ENCODE measurements around the gene STN1. TPM values are rescaled to one million over a fixed set of nuclear protein-coding genes. Genes with fewer than 3 reads are reported as not detected.

STN1 gene
- total RNA-seq, 1 donor = 20.6 TPM

DNA sequence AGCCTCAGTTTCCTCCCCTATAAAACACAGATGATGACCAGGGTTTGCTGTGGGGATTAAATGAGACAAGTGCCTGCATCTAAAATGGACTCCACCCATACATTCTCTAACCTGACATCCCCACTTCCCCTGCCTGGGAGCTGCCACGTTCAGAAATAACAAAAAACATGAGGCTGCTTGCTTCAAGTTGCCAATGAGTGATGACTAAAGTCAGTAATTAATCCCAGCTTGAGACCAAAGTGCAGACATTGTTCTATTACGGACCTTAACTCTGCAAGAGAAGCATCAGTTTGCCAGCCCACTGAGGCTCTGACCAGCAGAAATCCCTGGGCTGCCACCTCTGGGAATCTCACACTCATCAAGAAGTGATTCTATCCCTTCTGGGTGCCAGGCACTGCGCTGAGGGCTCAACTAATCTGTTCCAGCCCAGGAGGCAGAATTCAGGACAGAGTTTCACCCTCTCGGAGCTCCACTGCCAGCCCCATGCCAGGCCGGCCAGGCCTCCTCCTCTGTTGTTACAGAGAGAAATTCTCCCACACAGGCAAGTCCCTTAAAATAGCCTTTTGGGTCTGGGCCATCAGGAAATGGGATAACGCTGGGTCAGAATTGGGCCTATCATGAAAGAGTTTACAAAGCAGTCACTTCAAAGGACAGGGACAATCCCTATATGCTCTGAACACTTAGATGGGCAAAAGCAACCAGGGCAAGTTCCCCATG is 74.0 kb downstream of the STN1 start:
- Histone ChIP-seq H4K20me1 (ENCODE audit: insufficient read depth, low read length) (peaks cover 9% of the 10 kb centered on the region), H3K27me3 (ENCODE audit: insufficient read depth, low read length) (no peaks in the 10 kb centered on the region), H2AFZ (ENCODE audit: low read length) (peak overlapping the region; percentile 53), H3K27ac (ENCODE audit: low read depth, low read length) (peak overlapping the region; percentile 68), H3K4me1 (ENCODE audit: insufficient read depth, low read length) (peaks cover 20% of the 10 kb centered on the region), H3K4me2 (ENCODE audit: insufficient read depth, low read length) (peak overlapping the region; percentile 42), H3K9me3 (ENCODE audit: low read depth, low read length) (no peaks in the 10 kb centered on the region), H3K79me2 (ENCODE audit: insufficient read depth, low read length) (peaks cover 42% of the 10 kb centered on the region), H3K36me3 (ENCODE audit: insufficient read depth, low read length) (no peaks in the 10 kb centered on the region), H3K4me3 (ENCODE audit: insufficient read depth, low read length) (no peak overlapping the region)
- TF ChIP-seq CTCF (IDR thresholded peaks at IDR 0.05; ENCODE audit: extremely low read depth, low read depth, low read length) = no peak
- peak; percentile 90 for DNase-seq (ENCODE audit: insufficient read length, low spot score, missing footprints)

DNA sequence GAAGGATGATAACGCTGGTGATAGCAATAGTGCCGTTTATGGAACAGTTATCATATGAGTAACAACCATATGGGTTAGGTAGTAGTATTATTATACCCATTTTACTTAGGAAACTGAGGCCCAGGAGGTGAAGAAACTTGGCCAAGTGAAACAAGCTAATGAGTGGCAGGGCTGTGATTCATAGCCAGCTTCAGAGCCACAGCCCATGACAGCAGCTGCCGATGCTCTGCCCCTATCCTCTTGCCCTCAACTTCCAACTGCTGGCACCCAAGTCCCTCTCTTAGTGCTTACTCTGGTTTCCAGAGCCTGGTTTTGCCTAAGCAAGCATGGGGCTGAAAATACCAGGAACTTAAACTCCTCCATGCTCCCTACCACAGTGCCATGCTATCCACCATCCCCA is 74.9 kb downstream of the STN1 start:
- Histone ChIP-seq H4K20me1 (ENCODE audit: insufficient read depth, low read length) (peaks cover 9% of the 10 kb centered on the region), H3K4me2 (ENCODE audit: insufficient read depth, low read length) (no peak overlapping the region), H3K36me3 (ENCODE audit: insufficient read depth, low read length) (no peaks in the 10 kb centered on the region), H2AFZ (ENCODE audit: low read length) (no peak overlapping the region), H3K4me3 (ENCODE audit: insufficient read depth, low read length) (no peak overlapping the region), H3K4me1 (ENCODE audit: insufficient read depth, low read length) (peaks cover 21% of the 10 kb centered on the region), H3K79me2 (ENCODE audit: insufficient read depth, low read length) (peaks cover 42% of the 10 kb centered on the region), H3K27ac (ENCODE audit: low read depth, low read length) (peak overlapping the region; percentile 68), H3K9me3 (ENCODE audit: low read depth, low read length) (no peaks in the 10 kb centered on the region), H3K27me3 (ENCODE audit: insufficient read depth, low read length) (no peaks in the 10 kb centered on the region)
- DNase-seq (ENCODE audit: insufficient read length, low spot score, missing footprints) = no peak
- no peak for TF ChIP-seq CTCF (IDR thresholded peaks at IDR 0.05; ENCODE audit: extremely low read depth, low read depth, low read length)

DNA sequence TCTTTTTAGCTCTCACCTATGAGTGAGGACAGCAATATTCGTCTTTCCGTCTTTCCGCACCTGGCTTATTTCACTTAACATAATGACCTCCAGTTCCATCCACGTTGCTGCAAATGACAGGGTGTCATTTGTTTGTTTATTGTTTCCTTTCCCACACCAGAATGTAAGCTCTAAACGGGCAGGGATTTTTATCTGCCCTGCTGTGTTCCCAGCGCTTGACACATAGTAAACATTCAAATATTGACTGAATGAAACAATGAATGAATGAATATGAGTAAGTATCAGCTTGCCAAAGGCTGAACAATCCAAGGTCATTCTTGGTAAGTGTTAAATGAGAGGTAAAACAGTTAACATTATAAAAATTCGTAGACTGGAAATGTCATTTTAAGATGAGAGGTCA is 75.4 kb downstream of the STN1 start:
- Histone ChIP-seq H3K27me3 (ENCODE audit: insufficient read depth, low read length) (no peaks in the 10 kb centered on the region), H3K79me2 (ENCODE audit: insufficient read depth, low read length) (peaks cover 44% of the 10 kb centered on the region), H3K4me1 (ENCODE audit: insufficient read depth, low read length) (peaks cover 21% of the 10 kb centered on the region), H4K20me1 (ENCODE audit: insufficient read depth, low read length) (peaks cover 9% of the 10 kb centered on the region), H3K4me3 (ENCODE audit: insufficient read depth, low read length) (no peak overlapping the region), H2AFZ (ENCODE audit: low read length) (no peak overlapping the region), H3K36me3 (ENCODE audit: insufficient read depth, low read length) (no peaks in the 10 kb centered on the region), H3K9me3 (ENCODE audit: low read depth, low read length) (no peaks in the 10 kb centered on the region), H3K27ac (ENCODE audit: low read depth, low read length) (no peak overlapping the region), H3K4me2 (ENCODE audit: insufficient read depth, low read length) (no peak overlapping the region)
- no peak for TF ChIP-seq CTCF (IDR thresholded peaks at IDR 0.05; ENCODE audit: extremely low read depth, low read depth, low read length)
- no peak for DNase-seq (ENCODE audit: insufficient read length, low spot score, missing footprints)

DNA sequence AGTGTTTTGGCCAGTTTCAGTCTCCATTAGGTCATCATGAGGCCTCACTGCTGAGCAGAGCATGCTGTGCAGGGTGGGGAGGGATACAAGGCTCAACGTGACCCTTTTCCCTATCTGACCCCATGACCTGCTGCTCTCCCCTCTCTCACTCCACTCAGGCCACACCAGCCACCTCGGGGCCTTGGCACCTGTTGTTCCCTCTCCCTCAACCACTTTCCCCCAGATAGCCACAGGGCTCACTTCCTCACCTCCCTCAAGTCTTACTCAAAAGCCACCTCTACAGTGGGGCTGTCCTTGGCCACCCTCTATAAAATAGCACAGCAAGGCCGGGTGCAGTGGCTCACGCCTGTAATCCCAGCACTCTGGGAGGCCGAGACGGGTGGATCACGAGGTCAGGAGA is 76.5 kb downstream of the STN1 start:
- TF ChIP-seq CTCF (IDR thresholded peaks at IDR 0.05; ENCODE audit: extremely low read depth, low read depth, low read length) = no peak
- peaks cover 51% of the 10 kb centered on the region for H3K79me2 ChIP-seq (ENCODE audit: insufficient read depth, low read length)
- H3K27ac ChIP-seq (ENCODE audit: low read depth, low read length) = no peak overlapping the region
- H3K4me2 ChIP-seq (ENCODE audit: insufficient read depth, low read length) = no peak overlapping the region
- no peaks in the 10 kb centered on the region for H3K36me3 ChIP-seq (ENCODE audit: insufficient read depth, low read length)
- H2AFZ ChIP-seq (ENCODE audit: low read length) = no peak overlapping the region
- peaks cover 21% of the 10 kb centered on the region for H3K4me1 ChIP-seq (ENCODE audit: insufficient read depth, low read length)
- no peaks in the 10 kb centered on the region for H3K9me3 ChIP-seq (ENCODE audit: low read depth, low read length)
- DNase-seq (ENCODE audit: insufficient read length, low spot score, missing footprints) = no peak
- no peak overlapping the region for H3K4me3 ChIP-seq (ENCODE audit: insufficient read depth, low read length)
- peaks cover 9% of the 10 kb centered on the region for H4K20me1 ChIP-seq (ENCODE audit: insufficient read depth, low read length)
- H3K27me3 ChIP-seq (ENCODE audit: insufficient read depth, low read length) = no peaks in the 10 kb centered on the region
